Measurements from ENCODE around the gene KMO. TPM values are rescaled to one million over a fixed set of nuclear protein-coding genes. Genes with fewer than 3 reads are reported as not detected.

Gene KMO
- total RNA-seq, 1 donor from 2014 or later: 0.17 TPM

- H3K27me3 ChIP-seq (ENCODE audit: control insufficient read depth, insufficient read depth, low read length): no peaks in the 10 kb centered on the region
- DNase-seq (ENCODE audit: low read depth): peak; percentile 98
- no peak for TF ChIP-seq CTCF (IDR thresholded peaks at IDR 0.05; ENCODE audit: insufficient read depth, low read length, poor library complexity, severe bottlenecking)
- no peaks in the 10 kb centered on the region for H3K36me3 ChIP-seq (ENCODE audit: control insufficient read depth, insufficient read depth, low read length)
- H3K4me3 ChIP-seq (ENCODE audit: low read depth, low read length): peak within 1 kb of the TSS; percentile 76
Observed at GRCh38 chr1:241519308-241520079, 12.7 kb upstream of the KMO start, which contains the start of gene FH. TSS of gene FH (minus strand) at chr1:241519755. CDS start at chr1:241519722, 33 bp downstream.

- TF ChIP-seq CTCF (IDR thresholded peaks at IDR 0.05; ENCODE audit: insufficient read depth, low read length, poor library complexity, severe bottlenecking): no peak
- H3K4me3 ChIP-seq (ENCODE audit: low read depth, low read length): peak overlapping the region; percentile 33
Observed at GRCh38 chr1:241520080-241520465, 12.1 kb upstream of the KMO start.

GRCh38 chr1:241521718-241522117 is 10.5 kb upstream of the KMO start:
- H3K4me3 ChIP-seq (ENCODE audit: low read depth, low read length): no peak overlapping the region
- no peaks in the 10 kb centered on the region for H3K36me3 ChIP-seq (ENCODE audit: control insufficient read depth, insufficient read depth, low read length)
- no peak for DNase-seq (ENCODE audit: low read depth)
- no peaks in the 10 kb centered on the region for H3K27me3 ChIP-seq (ENCODE audit: control insufficient read depth, insufficient read depth, low read length)
- no peak for TF ChIP-seq CTCF (IDR thresholded peaks at IDR 0.05; ENCODE audit: insufficient read depth, low read length, poor library complexity, severe bottlenecking)

More at GRCh38 chr1:241520080-241520465, 12.1 kb upstream of the KMO start:
- H3K36me3 ChIP-seq (ENCODE audit: control insufficient read depth, insufficient read depth, low read length): no peaks in the 10 kb centered on the region
- no peak for DNase-seq (ENCODE audit: low read depth)
- no peaks in the 10 kb centered on the region for H3K27me3 ChIP-seq (ENCODE audit: control insufficient read depth, insufficient read depth, low read length)

GRCh38 chr1:241525026-241525425 is 7.2 kb upstream of the KMO start:
- Histone ChIP-seq H3K36me3 (ENCODE audit: control insufficient read depth, insufficient read depth, low read length) (no peaks in the 10 kb centered on the region), H3K27me3 (ENCODE audit: control insufficient read depth, insufficient read depth, low read length) (no peaks in the 10 kb centered on the region), H3K4me3 (ENCODE audit: low read depth, low read length) (no peak overlapping the region)
- TF ChIP-seq CTCF (IDR thresholded peaks at IDR 0.05; ENCODE audit: insufficient read depth, low read length, poor library complexity, severe bottlenecking): no peak
- no peak for DNase-seq (ENCODE audit: low read depth)

- TF ChIP-seq CTCF (IDR thresholded peaks at IDR 0.05; ENCODE audit: insufficient read depth, low read length, poor library complexity, severe bottlenecking): no peak
- DNase-seq (ENCODE audit: low read depth): no peak
- Histone ChIP-seq H3K4me3 (ENCODE audit: low read depth, low read length) (no peak overlapping the region), H3K27me3 (ENCODE audit: control insufficient read depth, insufficient read depth, low read length) (no peaks in the 10 kb centered on the region), H3K36me3 (ENCODE audit: control insufficient read depth, insufficient read depth, low read length) (no peaks in the 10 kb centered on the region)
Observed at GRCh38 chr1:241527146-241527545, 5.0 kb upstream of the KMO start.

Data from kidney epithelial cell (primary cell).